ENCODE measurements around the gene AGXT.

Gene AGXT

DNA sequence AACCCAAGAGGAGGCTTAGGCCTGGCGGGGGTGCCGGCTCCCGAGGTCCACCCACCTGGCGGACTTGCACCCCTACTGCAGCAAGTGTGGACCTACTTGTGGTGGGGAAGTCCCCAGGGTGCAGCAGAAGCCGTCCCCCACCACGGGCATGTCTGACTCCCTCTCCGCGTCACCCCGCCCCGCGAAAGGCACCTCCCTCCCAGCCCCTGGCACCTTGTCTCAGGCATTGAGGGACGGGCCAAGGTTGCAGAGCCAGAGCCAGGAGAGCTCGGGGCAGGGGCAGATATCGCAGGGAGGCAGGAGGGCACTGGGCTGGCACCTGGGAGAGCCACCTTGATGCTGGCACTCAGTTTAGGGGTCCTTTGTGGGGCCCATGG, 56.6 kb downstream of the AGXT start:
- DNase-seq (ENCODE audit: extremely low read depth in 1 of 2, low read depth in 1 of 2) = no peak

- no peak for DNase-seq (ENCODE audit: extremely low read depth in 1 of 2, low read depth in 1 of 2)
These were observed 57.2 kb downstream of the AGXT start for GRCh38 chr2:240925568-240926515.

GRCh38 chr2:240926516-240927389, 58.1 kb downstream of the AGXT start:
- DNase-seq (ENCODE audit: extremely low read depth in 1 of 2, low read depth in 1 of 2) = no peak

GRCh38 chr2:240927390-240927781, 58.8 kb downstream of the AGXT start:
- no peak for DNase-seq (ENCODE audit: extremely low read depth in 1 of 2, low read depth in 1 of 2)

GRCh38 chr2:240928476-240929363, 60.1 kb downstream of the AGXT start:
- no peak for DNase-seq (ENCODE audit: extremely low read depth in 1 of 2, low read depth in 1 of 2)

- no peak for DNase-seq (ENCODE audit: extremely low read depth in 1 of 2, low read depth in 1 of 2)
These were observed 60.9 kb downstream of the AGXT start for GRCh38 chr2:240929364-240930095.

Measured in activated CD8-positive, alpha-beta memory T cell treated with anti-CD3 and anti-CD28 coated beads for 1 hour (primary cell).